HG03139 (cell line): ENCODE measurements around the gene PDE9A.
"Not testable (repeated sequence)": the region's sequence is repeated elsewhere in the genome, so short reads cannot be mapped to it uniquely, and the experiment has no call there.

Experiments used
- ATAC-seq: cut with Tn5 transposase; IDR thresholded peaks from one replicate; pipeline ENCODE4 v1.9.1; 2021; ENCODE audit not compliant: unreplicated experiment

The PDE9A gene

GRCh38 chr21:42786884-42787283, 133.5 kb downstream of the PDE9A start:
- no peak for ATAC-seq

GRCh38 chr21:42787613-42788012, 134.2 kb downstream of the PDE9A start:
- no peak for ATAC-seq

GRCh38 chr21:42790520-42791065, 137.2 kb downstream of the PDE9A start:
- no peak for ATAC-seq

DNA sequence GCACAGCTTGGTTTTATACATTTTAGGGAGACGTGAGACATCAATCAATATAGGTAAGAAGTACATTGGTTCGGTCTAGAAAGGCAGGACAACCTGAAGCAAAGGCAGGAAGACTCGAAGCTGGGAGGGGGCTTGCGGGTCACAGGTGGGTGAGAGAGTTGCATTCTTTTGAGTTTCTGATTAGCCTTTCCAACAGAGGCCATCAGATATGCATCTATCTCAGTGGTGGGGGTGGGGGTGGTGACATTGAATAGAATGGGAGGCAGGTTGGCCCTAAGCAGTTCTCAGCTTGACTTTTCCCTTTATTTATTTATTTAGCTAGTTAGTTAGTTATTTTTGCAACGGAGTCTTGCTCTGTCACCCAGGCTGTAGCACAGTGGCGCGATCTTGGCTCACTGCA, 140.4 kb downstream of the PDE9A start:
- ATAC-seq = no peak

DNA sequence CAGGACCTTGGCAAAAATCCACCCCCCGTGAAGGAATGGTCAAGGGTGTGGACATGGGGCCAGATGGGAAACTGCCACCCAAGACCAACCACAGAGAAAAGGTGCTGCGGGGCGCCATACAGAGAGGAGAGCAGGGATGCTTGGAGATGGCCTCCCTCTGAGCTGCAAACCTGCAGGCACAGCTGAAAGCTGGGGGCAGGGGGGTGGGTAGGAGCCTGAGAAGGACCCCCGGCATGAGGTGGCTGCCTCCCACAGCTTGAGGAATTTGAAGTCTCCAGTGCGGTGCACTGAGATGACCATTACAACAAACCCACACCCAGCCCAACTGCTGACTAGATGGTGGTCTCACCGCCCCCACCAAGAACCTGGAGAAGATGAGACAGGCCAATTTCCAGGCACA, 141.1 kb downstream of the PDE9A start:
- ATAC-seq = no peak

- no peak for ATAC-seq
These were observed 143.1 kb downstream of the PDE9A start for GRCh38 chr21:42796327-42797062.

GRCh38 chr21:42797522-42797921, 144.1 kb downstream of the PDE9A start:
- ATAC-seq = no peak

GRCh38 chr21:42798106-42798505, 144.7 kb downstream of the PDE9A start:
- no peak for ATAC-seq

DNA sequence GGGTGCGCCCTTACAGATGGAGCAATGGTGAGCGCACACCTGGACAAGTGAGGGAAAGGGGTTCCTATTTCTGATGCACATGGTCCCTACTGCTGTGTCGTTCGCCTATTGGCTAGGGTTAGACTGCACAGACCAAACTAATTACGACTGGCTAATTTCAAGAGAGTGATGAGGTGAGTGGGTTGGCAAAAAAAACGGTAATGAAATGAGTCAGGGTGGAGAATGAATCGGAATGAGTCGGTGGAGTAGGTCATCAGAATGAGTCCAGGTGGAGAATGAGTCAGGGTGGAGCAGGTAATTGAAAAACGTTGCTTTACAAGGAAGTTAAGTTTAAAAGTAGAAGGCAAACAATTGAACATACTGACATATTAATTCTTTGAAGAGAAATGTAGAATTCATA, 146.1 kb downstream of the PDE9A start:
- ATAC-seq = no peak

GRCh38 chr21:42799948-42800347, 146.5 kb downstream of the PDE9A start:
- ATAC-seq = no peak

DNA sequence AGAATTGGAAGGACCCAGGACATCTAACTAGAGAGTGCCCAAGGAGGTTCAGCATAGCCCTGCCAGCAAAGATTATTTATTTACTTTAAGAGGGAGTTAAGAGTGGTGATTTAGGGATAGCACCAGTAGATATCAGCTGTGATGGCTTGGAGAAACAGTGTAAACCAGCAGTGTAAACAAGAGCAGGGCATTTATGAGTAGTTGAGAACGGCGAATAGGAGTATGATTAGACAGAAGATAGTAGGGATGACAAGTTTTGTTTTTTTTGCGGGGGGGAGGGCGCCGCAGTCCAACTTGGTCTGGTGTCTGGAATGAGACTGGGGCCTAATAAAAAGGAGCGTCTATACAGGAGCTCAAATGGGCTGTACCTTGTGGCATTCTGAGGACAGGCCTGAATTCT, 148.2 kb downstream of the PDE9A start:
- ATAC-seq = not testable (repeated sequence)

GRCh38 chr21:42806509-42807140, 153.2 kb downstream of the PDE9A start:
- ATAC-seq = no peak

DNA sequence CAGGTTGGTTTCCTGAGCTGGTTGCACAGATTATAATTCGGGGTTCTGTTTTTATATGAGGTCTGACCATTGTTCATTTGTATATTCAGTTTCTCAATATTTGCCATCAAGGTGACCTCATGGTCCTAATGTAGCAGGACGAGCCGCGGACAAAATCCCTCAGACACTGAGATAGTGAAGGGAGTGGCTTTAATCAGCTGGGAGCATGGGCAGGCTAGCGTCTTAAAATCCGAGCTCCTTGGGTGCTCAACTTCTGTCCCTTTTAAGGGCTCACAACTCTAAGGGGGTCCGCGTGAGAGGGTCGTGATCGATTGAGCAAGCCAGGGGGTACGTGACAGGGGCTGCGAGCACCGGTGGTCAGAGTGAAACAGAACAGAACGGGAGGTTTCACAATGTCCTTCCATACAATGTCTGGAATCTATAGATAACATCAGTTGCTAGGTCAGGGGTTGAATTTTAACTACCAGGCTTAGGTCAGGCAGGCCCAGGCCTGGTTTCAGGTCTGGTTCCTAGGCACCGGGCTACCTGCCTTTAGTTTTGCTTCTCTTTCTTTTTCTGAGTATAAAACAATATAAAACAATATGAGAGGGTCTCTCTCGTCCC, 154.0 kb downstream of the PDE9A start:
- not testable (repeated sequence) for ATAC-seq

DNA sequence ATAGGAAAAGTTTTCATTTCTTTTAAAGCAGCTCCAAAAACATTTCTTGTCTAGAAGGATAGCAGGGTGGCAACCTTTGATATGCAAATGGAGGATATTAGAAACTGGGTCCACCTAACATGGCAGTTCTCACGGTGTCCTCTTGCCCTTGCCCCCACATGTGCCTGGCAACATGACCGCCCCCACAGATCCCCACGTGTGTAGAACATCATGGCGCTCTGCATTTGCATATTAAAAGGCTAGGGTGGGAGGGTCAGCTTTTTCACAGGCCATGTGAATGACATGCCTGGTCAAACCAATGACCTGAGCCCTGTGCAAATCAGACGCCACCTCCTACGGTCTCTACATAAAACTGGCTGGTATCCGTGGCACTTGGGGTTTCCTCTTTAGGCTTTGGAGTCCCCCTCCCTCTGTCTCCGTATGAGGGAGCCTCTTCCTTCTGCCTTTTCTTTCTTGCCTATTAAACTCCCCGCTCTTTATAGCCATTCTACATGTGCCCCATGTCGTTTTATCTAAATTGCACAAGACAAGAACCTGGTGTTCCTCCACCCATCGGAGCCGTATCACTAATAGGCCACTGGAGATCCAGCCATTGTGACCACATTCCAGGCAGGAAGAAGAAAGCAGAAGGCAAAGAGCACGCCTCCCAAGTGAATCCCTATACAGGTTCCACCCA, 154.7 kb downstream of the PDE9A start:
- ATAC-seq = no peak

DNA sequence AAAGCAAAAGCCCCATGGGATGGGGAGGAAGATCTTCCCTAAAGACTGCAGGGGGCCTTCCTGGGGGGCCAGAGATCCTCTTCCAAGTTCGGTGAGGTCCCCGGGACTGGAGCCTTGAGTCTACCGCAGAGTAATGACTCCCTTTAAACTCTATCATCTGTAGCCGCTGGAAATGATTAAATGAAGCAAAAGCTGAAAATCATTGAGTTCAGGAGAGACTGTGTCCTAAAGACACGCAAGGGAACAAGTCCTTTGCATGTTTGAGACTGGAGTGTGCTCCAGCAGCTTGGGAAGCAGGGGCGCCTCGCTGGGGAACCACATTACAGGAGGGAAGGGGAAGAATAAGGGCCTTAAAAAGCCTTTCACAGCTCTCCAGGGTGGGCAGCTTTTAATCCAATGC, 155.8 kb downstream of the PDE9A start:
- no peak for ATAC-seq

- ATAC-seq = no peak
These were observed 156.4 kb downstream of the PDE9A start for GRCh38 chr21:42809577-42810475.

DNA sequence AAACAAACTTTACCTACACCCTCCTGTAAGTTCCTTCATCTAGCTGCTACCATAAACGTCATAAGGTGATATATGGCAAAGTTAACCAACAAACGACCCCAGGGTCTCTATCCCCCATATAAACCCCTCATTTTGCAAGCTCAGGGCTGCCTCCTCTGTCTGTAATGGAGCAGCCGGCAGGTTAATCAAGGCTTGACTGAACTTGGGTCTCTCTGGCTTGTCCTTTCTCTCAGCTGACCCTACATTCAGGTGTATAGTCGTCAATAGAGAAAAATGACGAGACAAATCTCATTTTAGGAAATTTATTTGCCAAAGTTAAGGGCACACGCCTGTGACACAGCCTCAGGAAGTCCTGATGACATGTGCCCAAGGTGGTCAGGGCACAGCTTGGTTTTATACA, 158.5 kb downstream of the PDE9A start:
- ATAC-seq = no peak

DNA sequence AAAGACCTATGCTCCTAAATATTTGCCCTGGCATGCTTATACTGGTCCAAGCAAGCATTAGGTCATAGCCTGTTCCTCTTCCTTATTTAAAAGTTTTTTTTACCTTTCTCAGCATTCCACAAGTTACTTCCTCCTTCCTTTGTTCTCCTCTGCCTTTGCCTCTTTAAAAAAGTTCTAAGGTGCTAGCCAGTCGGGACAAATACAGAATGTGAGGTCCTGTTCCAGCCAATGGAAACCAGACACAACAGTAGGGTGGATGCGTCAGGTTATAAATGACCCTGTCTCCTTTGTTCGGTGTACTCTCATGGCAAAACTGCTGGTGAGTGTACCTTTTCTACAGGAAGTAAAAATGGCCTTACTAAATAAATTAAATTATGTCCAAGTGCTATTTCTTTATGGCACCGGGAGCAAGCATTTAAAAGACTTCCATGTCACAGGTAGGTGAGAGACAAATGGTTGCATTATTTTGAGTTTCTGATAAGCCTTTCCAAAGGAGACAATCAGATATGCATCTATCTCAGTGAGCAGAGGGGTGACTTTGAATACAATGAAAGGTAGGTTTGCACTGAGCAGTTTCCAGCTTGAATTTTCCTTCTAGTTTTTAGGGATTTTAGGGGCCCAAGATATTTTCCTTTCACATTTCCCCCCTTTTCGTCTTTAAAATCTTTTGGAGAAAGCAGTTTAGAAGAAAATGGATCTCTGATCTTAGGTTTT, 159.3 kb downstream of the PDE9A start:
- ATAC-seq = not testable (repeated sequence)

DNA sequence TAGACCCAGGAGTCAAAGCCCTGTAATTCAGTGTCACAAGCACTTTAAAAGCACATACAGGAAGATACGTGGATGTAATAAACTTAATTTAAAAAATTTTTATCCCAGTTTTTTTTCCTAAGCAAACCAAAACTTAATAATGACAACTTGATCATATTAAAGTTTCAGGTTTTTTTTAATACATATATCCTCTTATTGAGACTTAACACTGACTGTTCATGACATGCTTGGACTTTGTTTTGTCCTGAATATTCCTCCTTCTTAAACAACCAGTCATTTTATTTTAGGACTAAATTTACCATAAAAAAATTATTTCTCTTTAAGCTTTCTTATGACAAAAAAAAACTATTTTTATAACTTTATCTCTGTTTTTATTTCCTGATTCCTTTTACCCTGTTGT, 161.8 kb downstream of the PDE9A start:
- ATAC-seq = no peak

DNA sequence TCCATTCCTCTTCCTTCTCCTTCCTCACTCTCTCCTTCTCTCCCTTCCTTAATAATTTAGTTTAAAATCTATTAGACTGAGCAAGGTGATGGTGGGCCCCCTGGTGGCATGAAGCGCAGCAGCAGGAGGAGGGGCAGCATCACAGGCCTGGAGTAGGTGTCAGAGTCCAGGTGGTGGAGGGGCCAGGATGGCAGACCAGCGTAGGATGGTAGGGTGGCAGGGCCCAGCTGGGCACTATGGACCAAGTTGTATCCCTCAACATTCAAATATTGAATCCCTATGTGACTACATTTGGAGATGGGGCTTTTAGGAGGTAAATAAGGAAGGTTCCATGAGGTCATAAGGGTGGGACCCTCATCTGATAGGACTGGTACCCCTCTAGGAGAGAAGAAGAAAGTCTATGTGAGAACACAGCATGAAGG, 164.9 kb downstream of the PDE9A start:
- ATAC-seq = no peak
